GM12874 (cell line): ENCODE data around the gene CD82.

Source experiments
- TF ChIP-seq, protein P1 (sequence below): IDR thresholded peaks from 2 replicates; pipeline ENCODE4 v1.5.1; 2011; ENCODE audit warnings: low read depth, mild to moderate bottlenecking, control low read depth, low read length, moderate library complexity; ENCODE audit not compliant: insufficient read depth

Gene CD82

DNA sequence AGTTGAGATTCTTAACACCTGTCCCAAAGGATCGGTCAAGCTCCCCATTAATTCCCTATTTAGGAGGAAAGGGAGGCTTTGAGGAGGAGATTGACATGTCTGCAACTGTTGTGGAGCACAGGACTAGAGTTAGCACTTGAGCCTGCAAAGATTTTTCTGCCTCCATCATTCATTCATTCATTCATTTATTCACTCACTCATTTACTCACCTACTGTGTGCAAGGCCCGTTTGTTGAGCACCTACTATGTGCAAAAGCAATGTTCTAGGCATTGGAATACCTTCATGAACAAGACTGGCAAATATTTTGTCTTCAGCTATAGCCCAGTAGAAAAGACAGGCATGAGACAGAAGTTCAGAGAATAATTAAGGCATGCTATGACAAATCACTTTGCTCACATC, 43.2 kb upstream of the CD82 start:
- TF ChIP-seq, protein P1, sequence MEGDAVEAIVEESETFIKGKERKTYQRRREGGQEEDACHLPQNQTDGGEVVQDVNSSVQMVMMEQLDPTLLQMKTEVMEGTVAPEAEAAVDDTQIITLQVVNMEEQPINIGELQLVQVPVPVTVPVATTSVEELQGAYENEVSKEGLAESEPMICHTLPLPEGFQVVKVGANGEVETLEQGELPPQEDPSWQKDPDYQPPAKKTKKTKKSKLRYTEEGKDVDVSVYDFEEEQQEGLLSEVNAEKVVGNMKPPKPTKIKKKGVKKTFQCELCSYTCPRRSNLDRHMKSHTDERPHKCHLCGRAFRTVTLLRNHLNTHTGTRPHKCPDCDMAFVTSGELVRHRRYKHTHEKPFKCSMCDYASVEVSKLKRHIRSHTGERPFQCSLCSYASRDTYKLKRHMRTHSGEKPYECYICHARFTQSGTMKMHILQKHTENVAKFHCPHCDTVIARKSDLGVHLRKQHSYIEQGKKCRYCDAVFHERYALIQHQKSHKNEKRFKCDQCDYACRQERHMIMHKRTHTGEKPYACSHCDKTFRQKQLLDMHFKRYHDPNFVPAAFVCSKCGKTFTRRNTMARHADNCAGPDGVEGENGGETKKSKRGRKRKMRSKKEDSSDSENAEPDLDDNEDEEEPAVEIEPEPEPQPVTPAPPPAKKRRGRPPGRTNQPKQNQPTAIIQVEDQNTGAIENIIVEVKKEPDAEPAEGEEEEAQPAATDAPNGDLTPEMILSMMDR = no peak

GRCh38 chr11:44524346-44524745, 41.1 kb upstream of the CD82 start:
- TF ChIP-seq, protein P1 = no peak

DNA sequence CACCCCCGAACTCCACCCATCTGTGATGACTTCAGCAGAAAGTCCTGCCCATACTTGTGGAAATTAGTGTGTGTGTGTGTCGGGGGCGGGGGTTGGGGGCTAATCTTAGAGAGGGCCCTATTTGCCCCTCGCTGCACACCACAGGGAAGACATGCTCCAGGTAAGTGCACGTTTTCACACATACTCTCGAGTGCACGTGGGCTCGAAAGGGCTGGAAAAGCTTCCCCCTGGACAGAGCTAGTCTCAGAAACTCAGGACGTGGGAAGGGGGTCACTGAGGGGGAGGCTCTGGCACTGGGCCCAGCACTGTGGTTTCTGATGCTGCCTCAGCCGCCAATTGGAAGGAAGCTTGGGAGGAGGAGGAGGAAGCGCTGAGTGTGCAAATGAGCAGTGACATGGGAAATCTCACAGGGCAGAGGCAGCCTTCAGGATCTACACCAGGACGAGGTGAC, 40.7 kb upstream of the CD82 start:
- TF ChIP-seq, protein P1 = no peak

DNA sequence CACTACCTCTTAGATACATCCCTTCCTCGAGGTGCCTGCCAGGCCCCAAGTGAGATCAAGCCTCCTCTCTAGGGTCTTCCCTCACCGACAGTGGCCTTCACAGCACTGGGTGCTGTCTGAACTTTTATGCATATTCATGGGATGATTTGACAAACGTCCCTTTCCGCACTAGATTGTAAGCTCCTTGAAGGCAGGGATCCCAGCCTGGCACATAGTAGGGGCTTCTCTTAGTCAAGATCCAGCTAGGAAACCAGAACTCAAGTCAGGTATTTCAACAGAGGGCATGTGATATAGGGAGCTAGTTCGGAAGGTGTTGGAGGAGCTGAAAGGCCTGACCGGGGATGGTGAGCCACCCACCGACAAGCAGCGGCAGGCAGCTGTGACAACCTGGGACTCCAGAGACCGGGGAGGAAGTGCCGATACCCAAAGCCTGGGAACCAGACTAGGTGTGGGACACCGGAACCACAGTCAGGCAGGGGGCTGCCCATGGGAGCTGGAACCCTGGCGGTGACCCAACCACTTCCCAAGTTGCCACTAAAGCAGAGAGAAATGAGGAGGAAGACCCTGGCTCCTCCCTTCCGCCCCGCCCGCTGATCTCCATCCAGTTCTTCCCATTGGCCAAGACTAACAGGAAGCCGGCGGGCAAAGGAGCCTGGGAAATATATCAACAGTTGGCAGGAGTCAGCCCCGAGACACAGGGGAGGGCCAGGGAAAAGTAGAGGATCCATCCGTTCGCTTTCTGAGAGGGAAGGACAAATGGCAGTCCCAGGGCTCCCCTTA, 39.8 kb upstream of the CD82 start:
- TF ChIP-seq, protein P1 = no peak

GRCh38 chr11:44526438-44526837, 39.0 kb upstream of the CD82 start:
- TF ChIP-seq, protein P1 = no peak

- TF ChIP-seq, protein P1 = no peak
Measured at GRCh38 chr11:44527476-44527875, 38.0 kb upstream of the CD82 start.

GRCh38 chr11:44528103-44528502, 37.4 kb upstream of the CD82 start:
- TF ChIP-seq, protein P1 = no peak
